ENCODE data around the gene COG3.

The COG3 gene

GRCh38 chr13:45496942-45497341 is 32.2 kb downstream of the COG3 start:
- no peak for TF ChIP-seq CTCF (conservative IDR thresholded peaks at IDR 0.05)

GRCh38 chr13:45500492-45501174 is 35.9 kb downstream of the COG3 start:
- no peak overlapping the region for H3K27ac ChIP-seq

More at GRCh38 chr13:45496942-45497341, 32.2 kb downstream of the COG3 start:
- no peak overlapping the region for H3K27ac ChIP-seq

GRCh38 chr13:45501175-45501526 is 36.4 kb downstream of the COG3 start:
- no peak overlapping the region for H3K27ac ChIP-seq
- TF ChIP-seq CTCF (conservative IDR thresholded peaks at IDR 0.05) = no peak

More at GRCh38 chr13:45500492-45501174, 35.9 kb downstream of the COG3 start:
- TF ChIP-seq CTCF (conservative IDR thresholded peaks at IDR 0.05) = no peak

- H3K27ac ChIP-seq = no peak overlapping the region
- TF ChIP-seq CTCF (conservative IDR thresholded peaks at IDR 0.05) = no peak
These were observed 38.9 kb downstream of the COG3 start for GRCh38 chr13:45503658-45504057.

GRCh38 chr13:45506811-45507210 is 42.1 kb downstream of the COG3 start:
- no peak overlapping the region for H3K27ac ChIP-seq

GRCh38 chr13:45508776-45509175 is 44.0 kb downstream of the COG3 start:
- TF ChIP-seq CTCF (conservative IDR thresholded peaks at IDR 0.05) = no peak

More at GRCh38 chr13:45506811-45507210, 42.1 kb downstream of the COG3 start:
- TF ChIP-seq CTCF (conservative IDR thresholded peaks at IDR 0.05) = no peak

GRCh38 chr13:45510672-45511071 is 45.9 kb downstream of the COG3 start:
- H3K27ac ChIP-seq = peak overlapping the region; percentile 19; the same call in 1 of the 2 replicates
- TF ChIP-seq CTCF (conservative IDR thresholded peaks at IDR 0.05) = no peak

More at GRCh38 chr13:45508776-45509175, 44.0 kb downstream of the COG3 start:
- no peak overlapping the region for H3K27ac ChIP-seq

Data from VCaP (cell line).